BLaER1 (cell line): ENCODE measurements around the gene ITGA3.
"Not testable (repeated sequence)": the region's sequence is repeated elsewhere in the genome, so short reads cannot be mapped to it uniquely, and the experiment has no call there.

Experiments used
- H3K27ac ChIP-seq: shearing (Covaris generic); formaldehyde crosslinking; 2 replicates; pipeline ENCODE4 v1.8.1; 2022
- H3K27me3 ChIP-seq: shearing (Covaris generic); formaldehyde crosslinking; 2 replicates; pipeline ENCODE4 v1.8.1; 2022
- H3K36me3 ChIP-seq: shearing (Covaris generic); formaldehyde crosslinking; 2 replicates; pipeline ENCODE4 v1.8.1; 2022
- H3K4me1 ChIP-seq: shearing (Covaris generic); formaldehyde crosslinking; 2 replicates; pipeline ENCODE4 v1.8.1; 2022
- H3K4me2 ChIP-seq: shearing (Covaris generic); formaldehyde crosslinking; 2 replicates; pipeline ENCODE4 v1.8.1; 2022
- H3K4me3 ChIP-seq: shearing (Covaris generic); formaldehyde crosslinking; 2 replicates; pipeline ENCODE4 v1.8.1; 2022
- H3K9ac ChIP-seq: shearing (Covaris generic); formaldehyde crosslinking; 2 replicates; pipeline ENCODE4 v1.8.1; 2022
- H3K9me3 ChIP-seq: shearing (Covaris generic); formaldehyde crosslinking; 2 replicates; pipeline ENCODE4 v1.8.1; 2022
- H4K20me1 ChIP-seq: shearing (Covaris generic); formaldehyde crosslinking; 2 replicates; pipeline ENCODE4 v1.8.1; 2022
- Cebpa-rat ChIP-seq: shearing (Covaris generic); IDR thresholded peaks from 2 replicates; pipeline ENCODE4 v1.8.1; 2022

ITGA3 gene

GRCh38 chr17:50058296-50058953, 2.5 kb downstream of the ITGA3 start:
- peaks cover 41% of the 10 kb centered on the region for H4K20me1 ChIP-seq
- no peak for TF ChIP-seq Cebpa-rat
- no peak overlapping the region for H3K4me3 ChIP-seq
- no peaks in the 10 kb centered on the region for H3K9me3 ChIP-seq
- H3K36me3 ChIP-seq: no peaks in the 10 kb centered on the region
- peak overlapping the region; percentile 72; the same call in 1 of the 2 replicates for H3K4me2 ChIP-seq
- no peak overlapping the region for H3K27ac ChIP-seq
- peaks cover 45% of the 10 kb centered on the region for H3K4me1 ChIP-seq
- H3K27me3 ChIP-seq: peaks cover 53% of the 10 kb centered on the region
- no peak overlapping the region for H3K9ac ChIP-seq

DNA sequence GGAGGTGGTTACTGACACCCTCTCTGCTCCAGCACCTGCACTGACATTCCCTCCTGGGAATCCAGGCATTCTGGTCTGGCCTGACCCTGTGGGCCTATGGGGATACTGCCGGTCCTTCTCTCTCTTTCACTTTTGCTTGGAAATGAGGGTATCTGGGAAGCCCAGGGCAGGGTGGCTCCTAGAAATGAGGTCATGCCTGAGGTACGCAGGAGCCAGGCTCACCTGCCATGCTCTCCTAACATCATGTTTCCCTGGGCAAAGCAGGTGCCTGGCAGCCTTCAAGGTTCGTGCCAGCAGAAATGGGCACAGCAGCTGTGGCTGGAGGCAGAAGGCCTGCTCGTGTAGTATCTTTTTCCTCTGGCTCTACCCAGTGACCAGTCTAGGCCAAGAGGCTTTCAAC, 3.3 kb downstream of the ITGA3 start:
- TF ChIP-seq Cebpa-rat: no peak
- no peaks in the 10 kb centered on the region for H3K9me3 ChIP-seq
- H3K4me1 ChIP-seq: peaks cover 45% of the 10 kb centered on the region
- peaks cover 44% of the 10 kb centered on the region for H3K27me3 ChIP-seq
- H3K4me3 ChIP-seq: no peak overlapping the region
- no peak overlapping the region for H3K9ac ChIP-seq
- peak overlapping the region; percentile 72 for H3K4me2 ChIP-seq
- peaks cover 41% of the 10 kb centered on the region for H4K20me1 ChIP-seq
- H3K27ac ChIP-seq: no peak overlapping the region
- H3K36me3 ChIP-seq: no peaks in the 10 kb centered on the region

- Histone ChIP-seq H3K4me2 (peak overlapping the region; percentile 72), H3K36me3 (no peaks in the 10 kb centered on the region), H3K4me3 (no peak overlapping the region), H3K27ac (no peak overlapping the region), H3K9ac (no peak overlapping the region), H4K20me1 (peaks cover 40% of the 10 kb centered on the region), H3K27me3 (peaks cover 39% of the 10 kb centered on the region), H3K4me1 (peaks cover 44% of the 10 kb centered on the region), H3K9me3 (no peaks in the 10 kb centered on the region)
- TF ChIP-seq Cebpa-rat: no peak
These were observed 3.9 kb downstream of the ITGA3 start for GRCh38 chr17:50059759-50060273.

DNA sequence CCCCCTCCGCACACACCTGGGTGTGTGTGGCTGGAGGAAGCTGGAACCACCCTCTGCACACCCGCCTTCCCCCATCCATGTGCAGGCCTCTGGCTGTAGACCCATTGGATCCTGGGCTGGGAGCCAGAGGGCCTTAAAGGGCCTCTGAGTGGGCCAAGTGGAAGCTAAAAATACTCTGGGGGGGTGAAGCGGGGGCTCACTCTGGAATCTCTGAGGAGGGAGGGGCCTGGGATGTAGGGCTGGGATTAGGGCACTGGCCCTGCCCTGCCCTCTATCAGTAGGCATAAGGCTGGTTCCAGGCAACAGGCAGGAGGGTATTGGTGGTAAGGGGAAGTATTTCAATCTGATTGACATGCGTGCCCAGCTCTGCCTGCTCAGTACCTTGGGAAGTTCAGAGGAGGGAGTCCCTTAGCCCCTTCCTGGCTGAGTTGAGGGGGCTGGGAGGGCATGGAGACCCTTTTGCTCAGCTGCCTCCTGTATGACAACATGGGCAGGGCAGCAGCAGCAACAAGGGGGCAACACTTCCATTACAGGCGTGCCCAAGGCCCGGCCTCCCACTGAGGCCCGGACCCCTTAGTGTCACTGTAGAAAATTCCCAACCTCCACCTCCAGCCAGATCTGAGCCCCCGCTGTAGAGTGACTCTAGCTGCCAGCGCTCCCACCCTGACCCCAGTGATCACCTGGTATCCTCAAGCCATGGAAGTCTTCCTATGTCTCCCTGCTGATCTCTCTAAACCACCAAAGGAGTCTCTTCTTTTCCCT, 5.2 kb downstream of the ITGA3 start:
- peaks cover 26% of the 10 kb centered on the region for H3K27me3 ChIP-seq
- H3K4me3 ChIP-seq: no peak overlapping the region
- TF ChIP-seq Cebpa-rat: no peak
- no peaks in the 10 kb centered on the region for H3K9me3 ChIP-seq
- H3K36me3 ChIP-seq: no peaks in the 10 kb centered on the region
- no peak overlapping the region for H3K4me2 ChIP-seq
- H3K4me1 ChIP-seq: peaks cover 37% of the 10 kb centered on the region
- peaks cover 34% of the 10 kb centered on the region for H4K20me1 ChIP-seq
- H3K9ac ChIP-seq: no peak overlapping the region
- no peak overlapping the region for H3K27ac ChIP-seq

GRCh38 chr17:50061713-50062045, 5.8 kb downstream of the ITGA3 start:
- not testable (repeated sequence) for H3K9ac ChIP-seq

GRCh38 chr17:50062293-50063243, 6.7 kb downstream of the ITGA3 start:
- H3K27me3 ChIP-seq: peaks cover 11% of the 10 kb centered on the region
- no peaks in the 10 kb centered on the region for H3K9me3 ChIP-seq
- H4K20me1 ChIP-seq: peaks cover 20% of the 10 kb centered on the region
- no peak overlapping the region for H3K4me2 ChIP-seq
- H3K9ac ChIP-seq: no peak overlapping the region
- no peak overlapping the region for H3K27ac ChIP-seq
- no peak overlapping the region for H3K4me3 ChIP-seq
- TF ChIP-seq Cebpa-rat: no peak
- H3K4me1 ChIP-seq: peaks cover 23% of the 10 kb centered on the region
- no peaks in the 10 kb centered on the region for H3K36me3 ChIP-seq

More at GRCh38 chr17:50061713-50062045, 5.8 kb downstream of the ITGA3 start:
- Histone ChIP-seq H3K4me1 (peaks cover 32% of the 10 kb centered on the region), H3K27me3 (peaks cover 20% of the 10 kb centered on the region), H4K20me1 (peaks cover 28% of the 10 kb centered on the region)
- H3K27ac ChIP-seq, H3K9me3 ChIP-seq, H3K4me2 ChIP-seq, H3K36me3 ChIP-seq, H3K4me3 ChIP-seq: not testable (repeated sequence)

GRCh38 chr17:50063561-50064252, 7.8 kb downstream of the ITGA3 start:
- Histone ChIP-seq H3K9ac (no peak overlapping the region), H4K20me1 (peaks cover 8% of the 10 kb centered on the region), H3K36me3 (no peaks in the 10 kb centered on the region), H3K9me3 (no peaks in the 10 kb centered on the region), H3K4me1 (peaks cover 18% of the 10 kb centered on the region), H3K27ac (no peak overlapping the region), H3K4me2 (no peak overlapping the region), H3K27me3 (no peaks in the 10 kb centered on the region; the same call in 1 of the 2 replicates), H3K4me3 (no peak overlapping the region)
- no peak for TF ChIP-seq Cebpa-rat

DNA sequence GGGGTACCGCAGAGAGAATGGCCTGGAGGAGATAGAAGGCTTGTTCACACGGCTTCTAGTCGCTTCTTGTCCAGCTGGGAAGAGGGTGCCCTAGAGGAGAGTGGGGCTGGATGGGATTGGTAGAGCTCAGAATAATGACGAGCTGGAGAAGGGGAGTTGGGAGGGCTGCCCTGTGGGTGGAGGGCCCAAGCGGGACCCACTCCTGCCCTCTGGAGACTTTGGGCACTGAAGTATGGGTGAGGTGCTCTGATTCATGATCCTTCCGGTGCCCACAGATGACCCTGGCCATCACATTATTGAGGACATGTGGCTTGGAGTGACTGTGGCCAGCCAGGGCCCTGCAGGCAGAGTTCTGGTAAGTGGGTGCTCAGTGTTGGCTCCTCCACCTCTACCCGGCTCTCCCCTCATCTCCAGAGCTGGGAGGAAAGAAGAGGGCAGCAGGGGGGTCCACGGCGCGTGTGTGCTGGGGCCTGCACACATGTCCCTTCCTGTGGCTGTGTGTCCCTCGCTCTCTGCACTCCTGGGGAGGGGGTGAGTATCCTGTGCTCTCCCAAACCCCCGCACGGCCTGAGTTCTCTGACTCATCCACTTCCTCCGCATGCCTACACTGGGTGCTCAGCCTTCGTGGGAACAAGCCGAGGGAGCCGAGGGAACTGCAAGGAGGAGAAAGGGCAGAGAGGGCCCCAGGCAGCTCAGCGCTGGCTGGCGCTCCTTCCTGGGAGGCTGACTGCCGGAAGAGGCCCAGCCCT, 8.5 kb downstream of the ITGA3 start:
- H3K4me3 ChIP-seq: no peak overlapping the region
- TF ChIP-seq Cebpa-rat: no peak
- no peak overlapping the region for H3K27ac ChIP-seq
- H3K9me3 ChIP-seq: no peaks in the 10 kb centered on the region
- H3K9ac ChIP-seq: no peak overlapping the region
- peaks cover under 1% of the 10 kb centered on the region; the same call in 1 of the 2 replicates for H4K20me1 ChIP-seq
- no peaks in the 10 kb centered on the region for H3K27me3 ChIP-seq
- no peak overlapping the region for H3K4me2 ChIP-seq
- peaks cover 11% of the 10 kb centered on the region for H3K4me1 ChIP-seq
- no peaks in the 10 kb centered on the region for H3K36me3 ChIP-seq
